HL-60 (cell line): Measurements from ENCODE around the gene USP43.

Source experiments
- POLR2AphosphoS5 ChIP-seq: IDR thresholded peaks from 2 replicates; pipeline ENCODE4 v1.6.1; 2012; ENCODE audit warnings: low read depth
- SPI1 ChIP-seq: IDR thresholded peaks from 2 replicates; pipeline ENCODE4 v1.6.1; 2012; ENCODE audit warnings: low read depth, mild to moderate bottlenecking, borderline replicate concordance
- TF ChIP-seq, protein P1 (sequence below): IDR thresholded peaks from one replicate; pipeline ENCODE4 v1.5.1; 2011; ENCODE audit warnings: low read length, control low read depth, inconsistent platforms; ENCODE audit not compliant: insufficient read depth
- TF ChIP-seq, protein P2 (sequence below): IDR thresholded peaks from 2 replicates; pipeline ENCODE4 v1.6.1; 2012; ENCODE audit warnings: low read depth; ENCODE audit not compliant: insufficient replicate concordance

GRCh38 chr17:9645851-9646545 is 681 bp downstream of the USP43 start:
- TF ChIP-seq, protein P1, sequence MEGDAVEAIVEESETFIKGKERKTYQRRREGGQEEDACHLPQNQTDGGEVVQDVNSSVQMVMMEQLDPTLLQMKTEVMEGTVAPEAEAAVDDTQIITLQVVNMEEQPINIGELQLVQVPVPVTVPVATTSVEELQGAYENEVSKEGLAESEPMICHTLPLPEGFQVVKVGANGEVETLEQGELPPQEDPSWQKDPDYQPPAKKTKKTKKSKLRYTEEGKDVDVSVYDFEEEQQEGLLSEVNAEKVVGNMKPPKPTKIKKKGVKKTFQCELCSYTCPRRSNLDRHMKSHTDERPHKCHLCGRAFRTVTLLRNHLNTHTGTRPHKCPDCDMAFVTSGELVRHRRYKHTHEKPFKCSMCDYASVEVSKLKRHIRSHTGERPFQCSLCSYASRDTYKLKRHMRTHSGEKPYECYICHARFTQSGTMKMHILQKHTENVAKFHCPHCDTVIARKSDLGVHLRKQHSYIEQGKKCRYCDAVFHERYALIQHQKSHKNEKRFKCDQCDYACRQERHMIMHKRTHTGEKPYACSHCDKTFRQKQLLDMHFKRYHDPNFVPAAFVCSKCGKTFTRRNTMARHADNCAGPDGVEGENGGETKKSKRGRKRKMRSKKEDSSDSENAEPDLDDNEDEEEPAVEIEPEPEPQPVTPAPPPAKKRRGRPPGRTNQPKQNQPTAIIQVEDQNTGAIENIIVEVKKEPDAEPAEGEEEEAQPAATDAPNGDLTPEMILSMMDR, result no peak
- TF ChIP-seq POLR2AphosphoS5 (no peak), SPI1 (no peak)
- TF ChIP-seq, protein P2, sequence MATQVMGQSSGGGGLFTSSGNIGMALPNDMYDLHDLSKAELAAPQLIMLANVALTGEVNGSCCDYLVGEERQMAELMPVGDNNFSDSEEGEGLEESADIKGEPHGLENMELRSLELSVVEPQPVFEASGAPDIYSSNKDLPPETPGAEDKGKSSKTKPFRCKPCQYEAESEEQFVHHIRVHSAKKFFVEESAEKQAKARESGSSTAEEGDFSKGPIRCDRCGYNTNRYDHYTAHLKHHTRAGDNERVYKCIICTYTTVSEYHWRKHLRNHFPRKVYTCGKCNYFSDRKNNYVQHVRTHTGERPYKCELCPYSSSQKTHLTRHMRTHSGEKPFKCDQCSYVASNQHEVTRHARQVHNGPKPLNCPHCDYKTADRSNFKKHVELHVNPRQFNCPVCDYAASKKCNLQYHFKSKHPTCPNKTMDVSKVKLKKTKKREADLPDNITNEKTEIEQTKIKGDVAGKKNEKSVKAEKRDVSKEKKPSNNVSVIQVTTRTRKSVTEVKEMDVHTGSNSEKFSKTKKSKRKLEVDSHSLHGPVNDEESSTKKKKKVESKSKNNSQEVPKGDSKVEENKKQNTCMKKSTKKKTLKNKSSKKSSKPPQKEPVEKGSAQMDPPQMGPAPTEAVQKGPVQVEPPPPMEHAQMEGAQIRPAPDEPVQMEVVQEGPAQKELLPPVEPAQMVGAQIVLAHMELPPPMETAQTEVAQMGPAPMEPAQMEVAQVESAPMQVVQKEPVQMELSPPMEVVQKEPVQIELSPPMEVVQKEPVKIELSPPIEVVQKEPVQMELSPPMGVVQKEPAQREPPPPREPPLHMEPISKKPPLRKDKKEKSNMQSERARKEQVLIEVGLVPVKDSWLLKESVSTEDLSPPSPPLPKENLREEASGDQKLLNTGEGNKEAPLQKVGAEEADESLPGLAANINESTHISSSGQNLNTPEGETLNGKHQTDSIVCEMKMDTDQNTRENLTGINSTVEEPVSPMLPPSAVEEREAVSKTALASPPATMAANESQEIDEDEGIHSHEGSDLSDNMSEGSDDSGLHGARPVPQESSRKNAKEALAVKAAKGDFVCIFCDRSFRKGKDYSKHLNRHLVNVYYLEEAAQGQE, result no peak
